ENCODE results near the gene EFCC1. TPM values are rescaled to one million over a fixed set of nuclear protein-coding genes. Genes with fewer than 3 reads are reported as not detected.

EFCC1 gene
- total RNA-seq, 4 donors from 2014 or later, result 0.75 to 2.2 (median 1.7) TPM

DNA sequence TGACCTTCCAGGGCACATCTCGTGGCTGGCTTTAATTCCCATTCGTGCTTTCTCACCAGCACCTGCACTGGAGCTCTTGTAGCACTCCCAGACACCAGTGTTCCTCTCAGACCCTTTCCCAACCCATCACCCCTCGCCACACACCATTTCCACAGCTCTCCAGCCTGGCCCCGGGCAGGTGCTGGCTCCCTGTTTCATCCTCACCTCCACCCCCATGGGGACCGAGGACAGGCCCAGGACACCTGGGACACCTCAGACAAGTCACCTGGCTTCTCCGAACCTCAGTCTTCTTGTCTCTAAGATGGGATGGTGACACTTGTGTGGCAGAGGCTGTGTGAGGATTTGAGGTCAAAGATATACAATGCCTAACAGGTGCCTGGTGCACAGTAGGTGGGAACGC, 32.0 kb downstream of the EFCC1 start:
- TF ChIP-seq EP300 (IDR thresholded peaks at IDR 0.05; ENCODE audit: low read depth) (no peak), POLR2A (IDR thresholded peaks at IDR 0.05) (no peak), POLR2AphosphoS5 (IDR thresholded peaks at IDR 0.05) (no peak)
- TF ChIP-seq, protein P1, sequence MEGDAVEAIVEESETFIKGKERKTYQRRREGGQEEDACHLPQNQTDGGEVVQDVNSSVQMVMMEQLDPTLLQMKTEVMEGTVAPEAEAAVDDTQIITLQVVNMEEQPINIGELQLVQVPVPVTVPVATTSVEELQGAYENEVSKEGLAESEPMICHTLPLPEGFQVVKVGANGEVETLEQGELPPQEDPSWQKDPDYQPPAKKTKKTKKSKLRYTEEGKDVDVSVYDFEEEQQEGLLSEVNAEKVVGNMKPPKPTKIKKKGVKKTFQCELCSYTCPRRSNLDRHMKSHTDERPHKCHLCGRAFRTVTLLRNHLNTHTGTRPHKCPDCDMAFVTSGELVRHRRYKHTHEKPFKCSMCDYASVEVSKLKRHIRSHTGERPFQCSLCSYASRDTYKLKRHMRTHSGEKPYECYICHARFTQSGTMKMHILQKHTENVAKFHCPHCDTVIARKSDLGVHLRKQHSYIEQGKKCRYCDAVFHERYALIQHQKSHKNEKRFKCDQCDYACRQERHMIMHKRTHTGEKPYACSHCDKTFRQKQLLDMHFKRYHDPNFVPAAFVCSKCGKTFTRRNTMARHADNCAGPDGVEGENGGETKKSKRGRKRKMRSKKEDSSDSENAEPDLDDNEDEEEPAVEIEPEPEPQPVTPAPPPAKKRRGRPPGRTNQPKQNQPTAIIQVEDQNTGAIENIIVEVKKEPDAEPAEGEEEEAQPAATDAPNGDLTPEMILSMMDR (IDR thresholded peaks at IDR 0.05), result no peak
- 85% methylated on average over 7 of the region's 7 CpGs; no CpG with 5 or more reads in 1 of the 2 donors for WGBS, 2 donors (ENCODE audit: low coverage in 1 of 2)
- intact Hi-C loops (cut with DNase I; ENCODE audit: low total_unique reads) (no loop called here), in situ Hi-C loops (cut with MboI; ENCODE audit: low pct_ligation_motif_present in 1 of 4, low pct_unique_long_range_greater_than_20kb in 1 of 4, low sequenced_read_pairs in 3 of 4) (no loop called here)
- no peak for DNase-seq
- Histone ChIP-seq H3K27me3 (no peaks in the 10 kb centered on the region), H3K4me3 (no peak overlapping the region), H3K36me3 (no peaks in the 10 kb centered on the region), H3K9me3 (no peaks in the 10 kb centered on the region), H3K27ac (no peak overlapping the region), H3K4me1 (no peaks in the 10 kb centered on the region)

DNA sequence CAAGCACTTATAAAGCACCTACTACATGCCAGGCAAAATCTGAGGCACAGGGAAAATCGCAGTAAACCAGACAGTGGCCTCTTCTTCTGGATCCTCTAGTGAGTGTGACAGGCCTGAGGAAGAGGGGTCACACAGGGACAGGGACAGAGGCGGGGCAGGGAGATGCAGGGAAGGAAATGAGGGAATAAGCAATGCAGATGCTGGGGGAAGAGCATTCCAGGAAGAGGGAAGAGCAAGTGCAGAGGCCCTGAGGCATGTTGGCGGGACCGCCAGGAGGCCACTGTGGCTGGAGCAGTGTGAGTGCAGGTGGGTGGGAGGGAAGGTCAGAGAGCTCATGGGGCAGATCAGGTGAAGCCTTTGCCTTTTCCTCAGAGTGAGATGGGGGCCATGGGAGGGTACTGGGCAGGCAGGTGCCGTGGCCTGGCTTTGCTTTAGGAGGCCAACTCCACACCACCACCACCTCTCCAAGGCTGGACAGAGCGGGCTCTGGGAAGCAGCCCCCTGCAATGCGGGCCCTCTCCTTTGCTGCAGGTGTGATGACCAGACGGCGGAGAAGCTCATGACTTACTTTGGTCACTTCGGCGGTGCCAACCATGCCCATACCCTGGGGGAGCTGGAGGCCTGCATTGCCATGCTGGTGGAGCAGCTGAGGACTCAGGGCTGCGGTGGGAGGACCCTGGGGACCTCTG, 32.7 kb downstream of the EFCC1 start:
- in situ Hi-C loops (cut with MboI; ENCODE audit: low pct_ligation_motif_present in 1 of 4, low pct_unique_long_range_greater_than_20kb in 1 of 4, low sequenced_read_pairs in 3 of 4) (no loop called here), intact Hi-C loops (cut with DNase I; ENCODE audit: low total_unique reads) (no loop called here)
- no peaks in the 10 kb centered on the region for H3K27me3 ChIP-seq
- no peak overlapping the region for H3K27ac ChIP-seq
- no peak for DNase-seq
- H3K36me3 ChIP-seq, result no peaks in the 10 kb centered on the region
- H3K9me3 ChIP-seq, result no peaks in the 10 kb centered on the region
- TF ChIP-seq EP300 (IDR thresholded peaks at IDR 0.05; ENCODE audit: low read depth) (no peak), POLR2A (IDR thresholded peaks at IDR 0.05) (no peak), POLR2AphosphoS5 (IDR thresholded peaks at IDR 0.05) (no peak)
- TF ChIP-seq, protein P1 (IDR thresholded peaks at IDR 0.05), result no peak
- WGBS, 2 donors (ENCODE audit: low coverage in 1 of 2), result 90 to 100% methylated on average over 1 to 12 of the region's 12 CpGs
- H3K4me3 ChIP-seq, result no peak overlapping the region
- no peaks in the 10 kb centered on the region for H3K4me1 ChIP-seq

DNA sequence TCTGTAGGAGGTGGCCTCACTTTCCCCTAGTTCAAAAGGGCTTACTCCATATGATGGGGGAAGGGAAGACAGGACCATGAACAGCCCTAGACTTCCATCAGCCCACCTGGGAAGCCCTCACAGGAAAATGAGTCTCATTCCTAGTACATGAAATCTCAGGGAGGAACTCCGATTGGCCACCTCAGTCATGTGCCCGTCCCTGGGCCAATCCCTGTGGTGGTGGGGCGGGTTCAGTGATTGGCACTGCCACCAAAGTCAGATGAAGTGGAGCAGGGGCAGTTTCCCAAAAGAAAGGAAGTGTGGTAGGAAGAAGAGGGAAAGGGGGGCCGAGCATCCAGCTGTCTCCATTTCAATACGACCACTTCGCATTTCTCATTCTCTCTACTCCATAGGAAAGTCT, 33.5 kb downstream of the EFCC1 start:
- H3K27ac ChIP-seq, result no peak overlapping the region
- H3K4me3 ChIP-seq, result no peak overlapping the region
- H3K4me1 ChIP-seq, result no peaks in the 10 kb centered on the region
- WGBS, 2 donors (ENCODE audit: low coverage in 1 of 2), result 83 to 89% methylated on average over 5 to 6 of the region's 6 CpGs
- DNase-seq, result no peak
- in situ Hi-C loops (cut with MboI; ENCODE audit: low pct_ligation_motif_present in 1 of 4, low pct_unique_long_range_greater_than_20kb in 1 of 4, low sequenced_read_pairs in 3 of 4) (no loop called here), intact Hi-C loops (cut with DNase I; ENCODE audit: low total_unique reads) (no loop called here)
- TF ChIP-seq, protein P1 (IDR thresholded peaks at IDR 0.05), result no peak
- no peak for TF ChIP-seq POLR2AphosphoS5 (IDR thresholded peaks at IDR 0.05)
- no peak for TF ChIP-seq POLR2A (IDR thresholded peaks at IDR 0.05)
- TF ChIP-seq EP300 (IDR thresholded peaks at IDR 0.05; ENCODE audit: low read depth), result no peak
- no peaks in the 10 kb centered on the region for H3K27me3 ChIP-seq
- no peaks in the 10 kb centered on the region for H3K9me3 ChIP-seq
- no peaks in the 10 kb centered on the region for H3K36me3 ChIP-seq

DNA sequence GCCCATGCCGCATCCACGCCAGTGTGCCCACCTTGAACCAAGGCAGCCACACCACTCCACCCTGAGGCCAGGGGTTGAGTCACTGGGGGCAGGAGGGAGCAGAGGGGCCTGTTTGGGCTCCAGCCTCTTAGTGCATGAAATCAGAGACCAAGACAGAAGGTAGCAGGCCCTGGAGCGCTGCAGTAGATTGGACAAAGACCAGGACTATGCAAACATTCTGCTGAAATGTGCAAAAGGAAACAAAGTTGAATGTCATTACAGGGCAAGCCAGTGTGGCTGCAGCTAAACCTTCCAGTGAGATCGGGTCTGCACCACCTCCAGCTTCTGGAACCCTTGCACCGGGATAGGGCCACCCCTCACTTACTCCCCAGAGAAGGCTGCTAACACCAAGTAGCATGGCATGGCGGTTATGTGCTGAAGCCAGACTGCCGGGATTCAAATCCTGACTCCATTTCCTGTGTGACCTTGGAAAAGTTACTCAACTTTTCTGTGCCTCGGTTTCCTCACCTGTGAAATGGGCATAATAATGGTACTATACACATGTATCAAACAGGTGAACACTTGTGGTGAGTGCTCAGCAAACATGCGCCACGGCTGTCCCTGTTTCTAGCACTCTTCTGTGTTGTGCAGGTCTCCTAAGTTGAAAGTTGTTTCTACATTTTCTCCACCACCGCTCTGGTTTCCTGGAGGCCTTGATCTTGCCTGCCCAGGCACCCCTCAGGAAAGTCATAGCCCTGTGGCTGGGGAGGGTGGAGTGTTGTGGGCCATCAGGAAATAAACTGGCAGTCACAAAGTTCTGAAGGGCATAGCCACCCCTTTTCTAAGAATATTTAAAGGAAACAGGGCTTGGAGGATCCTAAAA, 34.5 kb downstream of the EFCC1 start:
- in situ Hi-C loops (cut with MboI; ENCODE audit: low pct_ligation_motif_present in 1 of 4, low pct_unique_long_range_greater_than_20kb in 1 of 4, low sequenced_read_pairs in 3 of 4), result no loop called here
- Histone ChIP-seq H3K27ac (no peak overlapping the region), H3K4me3 (no peak overlapping the region), H3K9me3 (no peaks in the 10 kb centered on the region), H3K36me3 (no peaks in the 10 kb centered on the region), H3K4me1 (no peaks in the 10 kb centered on the region), H3K27me3 (no peaks in the 10 kb centered on the region)
- no peak for TF ChIP-seq POLR2A (IDR thresholded peaks at IDR 0.05)
- TF ChIP-seq, protein P1 (IDR thresholded peaks at IDR 0.05), result no peak
- no peak for TF ChIP-seq POLR2AphosphoS5 (IDR thresholded peaks at IDR 0.05)
- TF ChIP-seq EP300 (IDR thresholded peaks at IDR 0.05; ENCODE audit: low read depth), result no peak
- intact Hi-C loops (cut with DNase I; ENCODE audit: low total_unique reads), result no loop called here
- 60 to 80% methylated on average over 1 to 11 of the region's 11 CpGs for WGBS, 2 donors (ENCODE audit: low coverage in 1 of 2)
- no peak for DNase-seq

Data from transverse colon (tissue), 4 donors.